ENCODE data around the gene REPIN1.

The REPIN1 gene

DNA sequence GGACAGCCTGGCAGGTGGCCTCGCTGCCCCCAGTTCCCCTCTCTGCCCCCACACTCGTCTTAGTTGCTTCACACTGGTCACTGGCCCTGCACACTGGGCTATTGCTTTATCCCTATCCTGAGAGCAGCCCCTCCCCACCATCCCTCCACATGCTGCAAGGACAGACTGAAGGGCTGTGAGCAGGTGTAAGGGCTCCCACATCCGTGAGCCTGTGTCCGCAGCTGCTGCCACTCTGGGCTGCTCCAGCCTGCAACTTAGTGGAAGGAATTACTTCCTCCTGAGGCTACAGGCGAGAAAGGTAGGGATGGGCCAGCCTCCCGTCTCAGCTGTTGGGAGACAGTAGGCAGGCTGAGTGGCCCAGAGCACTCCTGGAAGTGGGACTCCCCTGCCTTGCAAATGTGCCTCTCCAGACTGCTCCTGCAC is 31.0 kb upstream of the REPIN1 start:
- DNase-seq, result no peak

DNA sequence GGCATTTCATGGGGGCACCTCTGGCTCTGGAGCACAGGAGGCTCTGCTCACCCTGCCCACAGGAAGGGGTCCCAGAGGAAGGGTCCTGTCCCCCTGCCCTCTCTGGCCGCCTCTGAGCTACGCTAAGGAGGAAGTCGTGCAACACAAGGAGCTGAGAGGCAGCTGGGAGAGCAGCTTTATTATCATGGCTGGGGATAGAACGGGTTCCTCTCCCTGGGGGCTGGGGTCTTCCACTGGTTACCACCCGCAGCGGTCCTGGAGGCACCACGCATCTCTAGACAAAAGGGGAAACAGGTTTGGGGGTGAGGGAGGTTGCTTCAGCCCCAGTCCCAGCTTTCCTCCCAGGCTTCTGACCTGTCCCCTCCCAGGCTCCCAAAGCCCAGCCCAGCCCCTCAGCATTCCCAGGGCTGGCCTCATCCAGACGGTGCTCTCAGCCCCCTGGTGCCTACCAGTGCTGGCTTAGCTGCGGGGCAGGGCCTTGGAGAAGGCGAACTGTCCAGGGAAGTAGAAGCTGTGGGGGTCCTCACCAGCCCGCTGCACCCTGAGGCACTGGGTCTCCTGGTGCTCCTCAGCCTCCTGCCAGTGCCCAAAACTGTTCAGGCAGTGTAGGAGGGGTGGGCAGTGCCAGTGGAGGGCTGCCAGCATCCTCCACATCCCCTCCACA is 30.3 kb upstream of the REPIN1 start:
- no peak for DNase-seq

DNA sequence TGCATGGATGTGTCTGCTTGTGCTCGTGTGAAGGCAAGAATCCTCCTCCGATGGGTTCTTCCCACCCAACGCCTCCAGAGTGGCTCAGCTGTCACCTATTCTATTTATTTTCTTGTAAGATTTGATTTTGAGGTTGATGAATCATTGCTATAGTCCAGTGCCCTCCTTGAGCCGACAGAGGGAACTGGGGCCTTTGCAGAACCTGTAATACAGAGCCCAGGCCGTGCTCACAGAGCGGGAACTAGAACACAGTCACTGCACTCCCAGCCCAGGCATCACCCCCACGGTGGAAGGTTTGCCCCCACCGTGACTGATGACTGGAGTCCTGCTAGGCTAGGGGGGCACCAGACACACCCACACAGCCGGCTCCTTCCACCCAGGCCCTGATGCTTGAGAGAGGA is 29.2 kb upstream of the REPIN1 start:
- DNase-seq, result no peak

DNA sequence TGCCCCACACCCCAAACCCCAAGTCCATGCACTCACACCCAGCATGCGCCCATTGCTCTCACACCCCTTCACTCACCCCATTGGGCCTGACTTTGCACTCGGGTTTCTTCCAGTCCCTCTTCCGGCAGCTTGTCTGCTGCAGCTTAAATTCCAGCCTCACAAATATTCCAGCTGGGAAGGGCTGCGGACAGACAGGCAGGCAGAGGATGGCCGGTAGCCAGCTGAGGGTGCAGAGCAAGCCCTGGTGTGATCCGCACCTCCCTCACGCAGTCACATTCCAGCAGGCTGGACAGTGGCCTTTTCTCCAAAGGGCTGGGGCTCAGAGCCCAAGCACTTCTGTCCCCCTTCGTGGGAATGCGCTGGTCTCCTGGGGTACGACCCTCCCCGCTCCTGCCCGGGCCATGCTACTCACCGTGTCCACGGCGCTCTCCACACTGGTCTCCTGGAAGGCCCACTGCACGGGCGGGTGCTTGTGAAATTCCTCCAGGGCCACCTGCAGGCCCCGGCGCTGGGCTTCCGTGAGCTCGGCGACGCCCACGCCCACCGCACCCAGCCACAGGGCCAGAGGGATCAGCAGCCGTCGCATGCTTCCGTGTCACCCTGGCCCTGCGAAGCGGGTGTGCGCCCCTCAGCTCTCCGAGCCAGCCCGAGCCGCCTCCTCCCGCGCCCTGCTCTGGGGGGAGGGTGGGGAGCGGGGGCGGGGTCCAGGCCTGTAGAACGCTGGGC is 28.4 kb upstream of the REPIN1 start:
- no peak for DNase-seq

DNA sequence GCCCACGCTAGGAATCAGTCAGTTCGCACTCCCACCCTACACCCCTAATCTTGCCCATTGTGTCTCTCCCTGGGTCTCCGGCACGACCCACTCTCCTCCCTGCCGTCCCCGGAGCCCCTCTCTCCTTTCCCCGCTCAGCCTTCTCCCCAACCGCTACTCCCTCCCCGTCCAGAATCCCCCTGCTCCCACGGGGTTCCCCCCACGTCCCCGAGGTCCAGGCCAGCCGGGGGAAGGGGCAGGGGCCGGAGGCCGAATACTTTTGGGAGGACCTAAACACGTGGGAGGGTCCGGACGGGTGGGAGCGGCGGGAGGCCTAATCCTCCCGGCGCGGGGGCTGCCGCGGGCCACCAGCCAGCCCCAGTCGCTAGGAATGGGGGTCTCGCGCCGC is 27.8 kb upstream of the REPIN1 start:
- no peak for DNase-seq

DNA sequence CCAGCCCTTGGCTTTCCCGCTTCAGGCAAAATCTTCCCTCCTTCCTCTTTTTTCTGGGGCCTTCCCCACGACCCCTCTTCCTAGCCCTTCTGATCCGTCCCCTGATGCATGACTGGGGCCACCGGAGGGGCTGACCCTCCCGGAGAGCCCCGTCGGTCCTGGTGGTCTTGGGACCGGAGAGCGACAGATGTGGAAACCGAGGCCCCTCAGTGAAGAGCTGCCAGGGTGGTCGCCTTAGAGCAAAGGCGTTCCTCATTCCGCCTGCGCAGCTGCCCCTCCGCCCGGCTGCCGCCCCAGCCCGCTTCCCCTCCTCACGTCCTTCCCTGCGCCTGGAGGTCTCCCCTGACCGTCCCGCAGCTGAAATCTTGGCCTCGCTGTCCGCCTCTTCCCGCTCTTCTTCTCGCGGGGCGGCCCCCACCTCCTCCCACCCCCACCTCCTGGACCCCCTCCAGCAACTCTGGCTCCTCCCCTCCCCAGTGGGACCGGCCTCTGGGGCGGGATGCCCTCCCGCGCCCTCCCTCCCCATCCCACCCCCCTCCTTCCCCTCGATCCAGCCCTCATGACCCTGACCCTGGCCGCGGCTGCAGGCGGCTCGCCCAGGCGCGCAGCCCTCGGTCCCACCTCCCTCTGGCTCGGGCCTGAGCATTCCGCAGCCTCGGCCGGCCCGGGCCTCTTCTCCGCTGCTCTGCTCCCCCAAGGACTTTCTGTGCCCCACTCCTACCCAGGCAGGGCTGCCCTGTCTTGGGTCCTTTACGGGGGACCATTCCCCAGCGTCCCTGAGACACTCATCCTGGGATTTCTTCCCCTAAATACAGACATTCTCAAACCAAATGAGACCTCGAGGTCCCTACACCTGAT is 27.1 kb upstream of the REPIN1 start, which contains the start of gene RARRES2:
RARRES2 (minus strand) TSS at position 367 of the 858 bp plus-strand sequence. CDS start 1,020 bp downstream, outside the sequence.
- DNase-seq, result no peak

DNA sequence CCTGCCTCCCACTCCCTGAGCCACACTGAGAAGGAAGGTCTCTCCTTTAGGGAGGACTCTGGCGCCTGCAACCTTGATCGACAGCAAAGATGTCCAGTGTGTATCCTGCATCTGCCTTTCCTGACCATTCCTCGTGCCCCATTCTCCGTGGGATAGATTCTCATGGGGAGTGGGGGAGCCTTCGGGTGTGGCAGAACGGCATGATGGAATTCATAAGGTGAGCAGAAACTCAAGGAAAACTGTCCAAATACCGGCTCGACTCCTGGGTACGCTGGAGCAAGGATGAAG is 26.6 kb upstream of the REPIN1 start:
- DNase-seq, result no peak

DNA sequence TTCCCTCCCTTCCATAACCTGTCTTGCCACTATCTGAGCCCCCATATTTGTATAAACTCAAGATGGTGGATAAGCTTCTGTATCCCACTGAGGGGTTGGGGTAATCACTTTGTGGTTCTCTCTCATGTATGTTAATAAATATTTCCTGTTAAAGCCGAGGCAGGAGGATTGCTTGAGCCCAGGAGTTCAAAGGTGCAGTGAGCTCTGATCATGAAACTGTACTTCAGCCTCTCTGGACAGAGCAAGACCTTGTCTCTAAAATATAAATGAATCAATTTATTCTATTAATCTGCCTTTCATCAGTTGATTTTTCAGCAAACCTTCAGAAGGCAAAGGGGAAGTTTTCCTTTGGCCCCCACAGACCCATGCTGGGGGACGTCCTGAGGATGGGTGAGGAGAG is 25.4 kb upstream of the REPIN1 start:
- no peak for DNase-seq

DNA sequence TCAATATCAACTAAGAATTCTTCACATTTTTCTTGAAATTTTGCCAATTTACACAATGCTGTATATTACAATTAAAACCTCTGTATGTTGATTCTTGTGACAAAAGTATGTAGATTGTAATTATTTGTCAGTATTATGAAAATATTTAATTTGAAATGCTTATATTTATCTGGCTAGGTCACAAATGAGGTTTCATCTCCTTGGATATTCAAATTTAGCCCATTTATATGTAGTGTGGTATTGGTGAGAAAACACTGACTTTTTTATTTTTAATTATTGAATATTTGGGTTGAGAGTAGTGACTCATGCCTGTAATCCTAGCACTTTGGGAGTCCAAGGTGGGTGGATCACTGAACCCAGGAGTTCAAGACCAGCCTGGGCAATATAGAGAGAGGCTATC is 24.3 kb upstream of the REPIN1 start:
- DNase-seq, result no peak

DNA sequence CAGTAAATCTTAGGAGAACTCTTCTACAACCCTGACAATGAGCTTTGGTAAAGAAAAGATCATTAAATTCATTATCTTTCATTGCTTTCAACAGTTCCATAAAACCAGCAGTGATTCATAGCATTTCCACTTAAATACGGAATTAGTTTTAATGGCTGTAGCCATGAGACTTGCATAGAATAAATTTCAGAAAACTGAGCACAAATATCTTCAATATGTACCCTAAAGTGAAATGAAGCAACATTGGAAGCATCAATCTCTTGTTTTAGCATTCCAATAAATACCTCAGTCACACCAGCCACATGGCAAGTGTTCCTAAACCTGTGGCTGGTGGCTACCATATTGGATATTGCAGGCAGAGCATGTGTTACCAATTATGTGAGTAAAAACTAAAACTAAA is 23.6 kb upstream of the REPIN1 start:
- no peak for DNase-seq

DNA sequence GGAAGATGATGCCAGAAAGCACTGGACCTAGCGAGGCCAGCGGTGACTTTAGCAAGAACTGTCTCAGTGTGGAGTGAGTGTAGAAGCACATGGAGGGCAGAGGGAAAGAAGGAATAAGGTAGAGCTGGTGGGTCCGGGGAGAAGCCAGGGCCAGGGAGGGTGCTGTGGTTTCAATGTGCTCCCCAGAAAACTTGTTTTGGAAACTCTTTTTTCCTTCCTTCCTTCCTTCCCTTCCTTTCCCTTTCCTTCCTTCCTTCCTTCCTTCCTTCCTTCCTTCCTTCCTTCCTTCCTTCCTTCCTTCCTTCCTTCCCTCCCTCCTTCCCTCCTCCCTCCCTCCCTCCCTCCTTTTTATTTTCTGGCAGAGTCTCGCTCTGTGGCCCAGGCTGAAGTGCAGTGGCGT is 21.7 kb upstream of the REPIN1 start:
- no peak for DNase-seq

DNA sequence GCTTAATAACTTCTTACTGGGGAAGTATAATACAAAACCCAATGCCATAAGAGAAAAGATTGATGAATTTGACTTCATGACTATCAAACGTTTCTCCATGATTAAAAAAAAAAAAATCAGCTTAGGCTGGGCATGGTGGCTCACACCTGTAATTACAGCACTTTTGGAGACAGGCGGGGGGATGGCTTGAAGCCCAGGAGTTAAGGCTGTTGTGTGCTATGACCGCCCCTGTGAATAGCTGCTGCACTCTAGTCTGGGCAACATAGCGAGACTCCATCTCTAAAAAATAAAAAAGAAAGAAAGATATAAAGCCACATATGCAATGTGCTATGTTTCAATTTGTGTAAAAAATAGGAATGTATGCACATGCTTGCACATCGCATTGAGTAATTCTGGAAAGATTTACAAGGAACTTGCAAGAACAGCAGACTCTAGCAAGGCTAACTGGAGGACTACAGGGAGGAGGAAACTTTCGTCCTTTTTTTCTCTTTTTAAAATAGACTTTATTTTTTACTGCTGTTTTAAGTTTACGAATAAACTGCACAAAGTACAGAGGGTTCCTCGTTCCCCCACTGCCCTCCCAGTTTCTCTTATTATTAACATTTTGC is 16.9 kb upstream of the REPIN1 start:
- DNase-seq, result no peak

DNA sequence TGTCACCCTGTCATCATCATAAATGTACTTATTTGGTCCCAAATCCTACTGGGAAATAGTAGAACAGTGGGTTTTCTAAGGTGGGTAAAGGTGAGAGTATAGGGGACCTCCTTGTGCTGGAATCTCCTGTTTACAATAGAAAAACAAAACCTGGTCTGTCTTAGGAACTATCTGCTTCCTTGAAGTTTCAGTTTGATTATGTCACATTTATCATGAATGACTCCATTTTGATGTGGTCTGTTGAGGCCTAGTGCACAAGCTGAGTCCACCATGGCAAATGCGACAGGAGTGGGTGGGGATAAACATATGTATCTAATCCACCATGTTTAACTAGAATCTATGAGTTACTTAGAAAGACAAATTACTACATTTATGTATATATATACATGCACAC is 13.0 kb upstream of the REPIN1 start:
- no peak for DNase-seq

DNA sequence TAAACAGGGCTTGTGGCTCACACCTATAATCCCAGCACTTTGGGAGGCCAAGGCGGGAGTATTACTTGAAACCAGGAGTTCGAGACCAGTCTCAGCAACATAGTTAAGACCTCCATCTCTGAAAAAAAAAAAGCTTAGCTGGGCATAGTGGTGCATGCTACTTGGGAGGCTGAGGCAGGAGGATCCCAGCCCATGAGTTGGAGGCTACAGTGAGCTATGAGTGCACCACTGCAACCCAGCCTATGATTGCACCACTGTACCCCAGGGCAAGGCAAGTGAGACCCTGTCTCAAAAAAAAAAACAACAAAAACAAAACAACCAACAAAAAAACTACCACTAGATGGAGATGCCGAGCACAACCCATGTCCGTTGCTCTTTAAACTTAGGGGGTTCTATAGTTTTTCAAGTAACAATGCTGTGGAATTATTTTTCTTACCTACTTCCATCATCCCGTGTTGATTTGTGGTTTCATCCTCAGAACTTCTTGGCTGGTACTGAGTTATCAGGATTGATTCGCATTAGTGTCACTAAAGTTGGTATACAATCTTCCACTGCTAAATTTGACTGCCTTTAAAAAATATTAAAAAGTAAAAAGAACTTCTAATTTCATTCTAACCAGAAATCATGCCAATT is 12.2 kb upstream of the REPIN1 start:
- DNase-seq, result no peak

DNA sequence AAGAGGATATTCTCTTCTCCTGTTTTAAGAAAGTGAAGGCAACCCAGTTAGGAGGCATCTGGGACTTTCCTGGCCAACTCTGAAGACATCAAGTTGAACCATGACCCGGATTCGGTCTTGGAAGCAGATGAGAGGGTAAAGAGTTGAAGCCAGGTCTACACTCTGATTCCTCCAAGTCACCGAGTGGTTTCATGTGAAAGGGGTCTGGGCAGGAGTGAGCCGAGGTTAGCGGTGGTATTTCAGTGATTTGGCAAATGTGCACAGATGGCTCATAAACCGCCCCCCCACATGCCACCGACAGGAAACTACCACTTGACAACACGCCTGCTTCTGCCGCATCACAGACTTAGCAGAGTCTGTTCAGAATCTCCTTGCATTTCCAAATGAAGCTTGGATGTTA is 11.4 kb upstream of the REPIN1 start:
- no peak for DNase-seq

DNA sequence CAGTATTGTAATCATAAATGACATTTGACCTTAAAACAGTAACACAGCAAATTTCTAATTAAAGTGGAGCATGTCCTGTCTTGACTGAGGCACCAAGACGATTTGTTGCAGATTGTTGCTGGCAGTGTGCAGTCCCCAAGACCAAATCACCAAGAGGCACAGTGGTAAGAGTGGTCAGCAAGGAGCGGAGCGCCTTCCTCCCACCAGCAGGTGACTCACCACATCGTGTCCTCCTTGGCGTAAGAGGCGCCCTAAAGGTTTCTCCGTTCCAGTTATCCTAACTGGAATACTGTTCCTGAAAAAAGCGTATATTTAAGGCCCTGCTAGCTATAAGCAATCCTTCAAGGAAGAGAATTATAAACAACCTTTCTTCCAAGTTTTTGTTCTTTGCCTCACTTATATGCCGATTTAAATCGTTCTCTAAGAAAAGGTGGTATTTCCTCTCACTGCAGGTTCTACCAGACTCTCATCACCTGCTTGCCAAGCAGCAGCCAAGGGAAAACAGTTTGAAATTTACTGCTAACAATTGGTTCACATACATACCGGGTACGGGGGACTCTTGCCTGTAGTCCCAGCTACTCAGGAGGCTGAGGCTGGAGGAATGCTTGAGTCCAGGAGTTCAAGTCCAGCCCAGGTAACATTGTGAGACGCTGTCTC is 10.7 kb upstream of the REPIN1 start:
- DNase-seq, result no peak

DNA sequence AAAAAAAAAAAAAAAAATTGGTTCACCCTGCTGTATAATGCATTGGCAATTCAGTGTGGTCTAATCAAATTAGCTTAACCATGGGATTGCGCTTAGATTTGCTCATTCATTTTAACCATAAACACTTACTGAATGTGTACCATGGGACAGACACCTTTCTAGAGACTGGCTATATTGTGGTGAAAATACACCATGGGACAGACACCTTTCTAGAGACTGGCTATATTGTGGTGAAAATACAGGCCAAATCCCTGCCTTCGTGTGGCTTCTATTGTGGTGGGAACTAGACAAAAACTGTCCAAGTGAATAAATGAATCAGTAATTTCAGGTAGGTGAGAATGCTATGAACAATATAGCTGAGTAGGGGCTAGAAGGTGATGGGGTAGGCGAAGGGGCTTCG is 10.2 kb upstream of the REPIN1 start:
- DNase-seq, result no peak

DNA sequence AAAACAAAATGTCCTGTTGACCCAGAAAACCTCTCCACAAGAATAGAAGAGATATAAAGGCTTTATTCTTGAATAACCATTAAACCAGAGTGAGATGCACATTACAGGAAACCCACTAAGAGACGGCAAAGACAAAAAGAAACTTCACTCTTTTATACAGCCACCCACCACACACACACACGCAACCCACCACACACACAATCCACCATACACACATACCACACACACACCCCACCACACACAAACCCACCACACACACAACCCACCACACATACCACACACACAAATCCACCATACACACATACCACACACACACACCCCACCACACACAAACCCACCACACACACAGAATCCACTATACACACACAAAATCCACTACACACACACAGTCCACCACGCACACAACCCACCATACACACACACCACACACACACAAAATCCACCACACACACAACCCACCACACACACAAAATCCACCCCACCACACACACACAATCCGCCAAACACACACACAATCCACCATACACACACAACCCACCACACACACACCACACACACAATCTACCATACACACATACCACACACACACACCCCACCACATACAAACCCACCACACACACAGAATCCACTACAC is 9.5 kb upstream of the REPIN1 start:
- no peak for DNase-seq

DNA sequence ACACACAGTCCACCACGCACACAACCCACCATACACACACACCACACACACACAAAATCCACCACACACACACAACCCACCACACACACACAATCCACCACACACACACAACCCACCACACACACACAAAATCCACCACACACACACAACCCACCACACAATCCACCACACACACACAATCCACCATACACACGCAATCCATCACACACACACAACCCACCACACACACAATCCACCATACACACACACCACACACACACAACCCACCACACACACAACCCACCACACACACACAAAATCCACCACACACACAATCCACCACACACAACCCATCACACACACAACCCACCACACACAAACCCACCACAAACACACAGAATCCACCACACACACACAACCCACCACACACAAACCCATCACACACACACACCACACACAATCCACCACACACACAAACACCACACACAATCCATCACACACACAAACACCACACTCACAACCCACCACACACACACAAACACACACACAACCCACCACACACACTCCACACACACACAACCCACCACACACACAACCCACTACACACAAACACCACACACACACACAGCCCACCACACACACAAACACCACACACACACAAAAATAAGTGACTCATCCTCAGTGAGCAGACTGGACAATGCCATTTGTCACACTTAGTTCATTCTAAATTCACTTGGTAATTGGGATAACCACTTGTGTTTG is 8.8 kb upstream of the REPIN1 start:
- no peak for DNase-seq

DNA sequence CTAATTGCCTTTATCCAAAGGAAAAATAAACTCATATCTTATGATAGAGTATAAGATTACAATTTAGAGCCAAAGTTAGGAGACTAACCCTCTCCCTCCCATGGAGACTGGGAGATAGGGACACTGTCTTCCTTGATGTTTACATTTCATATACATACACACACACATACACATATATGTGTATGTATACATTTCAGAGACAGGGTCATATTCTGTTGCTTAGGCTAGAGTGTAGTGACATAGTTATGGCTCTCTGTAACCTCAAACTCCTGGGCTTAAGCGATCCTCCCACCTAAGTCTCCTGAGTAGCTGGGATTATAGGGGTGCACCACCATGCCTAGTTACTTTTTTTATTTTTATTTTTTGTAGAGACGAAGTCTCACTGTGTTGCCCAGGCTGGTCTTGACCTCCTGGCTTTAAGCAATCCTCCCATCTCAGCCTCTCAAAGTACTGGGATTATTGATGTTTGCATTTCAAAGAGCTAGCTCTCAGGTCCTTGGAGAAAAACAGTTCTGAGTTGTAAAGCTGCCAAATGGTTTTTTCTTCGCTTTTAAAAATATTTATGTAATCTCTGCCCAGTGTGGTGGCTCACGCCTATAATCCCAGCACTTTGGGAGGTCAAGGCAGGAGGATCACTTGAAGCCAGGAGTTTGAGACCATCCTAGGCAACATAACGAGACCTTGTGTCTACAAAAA is 8.1 kb upstream of the REPIN1 start:
- no peak for DNase-seq

DNA sequence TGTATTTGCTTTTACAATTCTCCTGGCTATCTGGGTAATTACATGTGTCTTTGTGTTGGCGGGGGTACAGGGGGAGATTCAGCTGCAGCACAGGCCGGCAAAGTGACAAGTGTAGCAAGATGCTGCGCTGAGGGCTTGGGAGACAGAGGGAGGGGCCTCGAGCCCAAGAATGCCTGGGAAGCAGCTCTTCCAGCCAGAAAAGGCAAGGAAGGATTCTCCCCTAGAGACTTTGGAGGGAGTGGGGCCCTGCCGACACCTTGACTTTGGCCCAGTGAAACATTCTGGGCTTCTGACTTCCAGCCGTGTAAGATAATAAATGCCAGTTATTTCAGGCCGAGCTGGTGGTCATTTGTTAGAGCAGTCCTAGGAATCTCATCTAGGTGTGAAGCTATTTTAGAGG is 7.2 kb upstream of the REPIN1 start:
- DNase-seq, result no peak
